T-helper 9 cell (primary cell): ENCODE data around the gene DST.

ENCODE experiments used
- DNase-seq: peaks from one replicate; pipeline ENCODE4 v3.0.0-alpha.2; 2020

DST gene

DNA sequence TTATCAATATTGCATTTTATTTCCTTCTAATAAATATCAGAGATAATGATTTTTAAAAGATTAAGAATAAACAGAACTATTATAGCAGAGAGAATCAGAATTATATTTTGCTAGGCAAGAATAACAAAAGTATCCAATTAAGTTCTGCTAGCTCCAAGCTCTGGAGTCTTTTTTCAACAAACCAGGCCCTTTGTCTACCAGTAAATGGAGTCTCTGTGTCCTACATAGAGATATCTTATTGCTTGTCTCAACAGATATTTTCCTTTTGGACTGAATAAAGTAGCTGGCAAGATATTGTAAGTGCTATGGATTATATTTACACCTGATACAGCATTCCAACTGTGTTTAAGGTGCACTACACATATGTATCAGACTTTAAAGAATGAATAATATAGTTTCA, 107.1 kb downstream of the DST start:
- no peak for DNase-seq

DNA sequence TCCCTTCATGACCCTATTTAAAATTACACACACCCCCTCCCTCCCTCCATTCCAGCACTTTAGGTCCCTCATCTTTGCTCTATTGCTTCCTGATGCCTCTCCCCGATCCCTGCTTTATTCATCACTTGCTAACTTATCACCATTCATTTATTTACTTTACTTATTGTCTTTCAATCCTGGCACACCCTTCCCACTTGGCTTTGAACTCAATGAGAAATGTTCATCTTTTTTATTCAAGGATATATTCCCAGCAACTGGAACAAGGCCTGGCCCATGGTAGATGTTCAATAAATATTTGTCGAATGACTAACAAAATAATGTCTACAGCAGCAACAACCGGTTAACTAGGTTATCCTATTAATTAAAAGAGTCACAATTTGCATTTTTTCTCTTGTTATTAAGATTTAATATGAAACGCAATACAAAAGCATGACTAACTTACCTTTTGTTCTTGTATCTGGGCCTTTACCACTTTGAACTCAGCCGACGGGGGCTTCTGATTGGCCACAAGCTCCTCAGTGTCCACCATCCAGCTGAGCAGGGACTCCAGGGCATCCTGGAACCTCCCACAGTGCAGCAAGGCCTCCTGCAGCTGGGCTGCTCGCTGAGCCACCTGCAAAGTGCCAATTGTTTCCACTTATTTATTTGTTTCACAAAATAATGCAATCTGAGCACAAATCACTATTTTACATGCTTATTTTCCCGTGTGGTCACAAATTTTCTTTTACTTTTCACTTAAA, 107.8 kb downstream of the DST start:
- DNase-seq: no peak

DNA sequence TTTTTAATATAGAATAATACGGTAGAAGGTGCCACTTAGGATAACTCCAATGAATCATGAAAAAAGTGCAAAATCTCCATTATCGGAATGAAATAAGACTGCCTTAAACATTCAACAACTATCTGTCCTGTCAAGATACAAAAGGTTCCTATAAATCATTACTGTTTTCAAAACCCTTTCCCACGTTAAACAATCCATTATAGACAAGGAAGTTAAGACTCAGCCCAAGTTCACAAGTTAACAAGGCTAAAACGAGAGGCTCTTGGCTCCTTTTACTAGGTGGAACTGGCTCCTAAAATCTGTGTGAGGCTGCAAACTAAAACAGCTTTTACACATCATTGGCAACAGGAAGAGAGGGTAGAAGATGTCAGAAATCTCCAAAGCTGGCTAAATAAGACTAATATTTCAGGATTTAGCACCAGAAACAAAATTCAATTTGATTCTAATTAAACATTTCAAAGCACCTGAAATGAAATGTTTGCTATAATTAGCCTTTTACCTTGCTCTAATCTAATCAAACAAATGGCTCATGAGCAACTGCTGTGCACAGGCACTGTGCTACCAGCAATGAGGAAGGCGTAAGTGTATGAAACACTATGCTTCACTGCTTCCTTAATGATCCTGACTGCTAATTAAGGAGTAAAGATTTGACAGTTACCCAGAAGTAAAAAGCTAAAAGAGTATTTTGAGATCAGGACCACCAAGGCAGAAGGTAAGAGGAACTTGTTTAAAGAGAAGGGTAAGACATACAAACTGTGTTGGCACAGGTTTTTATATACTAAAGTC, 109.7 kb downstream of the DST start:
- no peak for DNase-seq

DNA sequence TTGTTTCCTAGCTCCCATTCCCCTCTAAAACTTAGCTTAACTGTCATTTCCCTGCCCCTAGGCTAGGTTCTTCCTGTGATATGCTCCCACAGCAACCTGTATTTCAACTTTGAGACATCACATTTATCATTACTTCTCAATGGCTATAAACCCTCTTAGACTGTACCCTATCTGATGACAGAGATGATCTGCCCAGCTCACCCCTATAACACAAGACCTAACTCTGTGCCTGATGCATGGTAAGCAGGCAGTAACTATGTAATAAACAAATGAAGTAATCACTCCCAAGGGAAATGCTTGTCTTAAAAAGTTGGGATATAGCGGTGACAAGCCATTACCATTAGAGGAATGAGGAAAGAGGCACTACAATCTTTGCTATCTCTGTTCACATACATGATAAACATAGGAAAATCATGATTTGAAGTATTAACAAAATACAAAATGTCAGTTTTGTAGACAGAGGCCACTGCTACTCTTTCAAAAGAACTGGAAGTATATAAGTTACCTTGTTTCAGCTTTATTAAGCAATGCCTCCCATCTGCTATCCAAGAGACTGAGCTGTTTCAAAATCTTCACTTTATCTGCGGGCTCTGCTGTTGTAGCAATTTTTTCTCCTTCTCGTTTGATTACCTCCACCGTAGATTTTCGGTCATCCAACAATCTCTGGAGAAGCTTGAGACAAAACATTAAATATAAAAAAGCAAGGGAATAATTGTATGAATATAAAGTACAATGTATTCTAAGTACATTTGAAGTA, 110.7 kb downstream of the DST start:
- no peak for DNase-seq

DNA sequence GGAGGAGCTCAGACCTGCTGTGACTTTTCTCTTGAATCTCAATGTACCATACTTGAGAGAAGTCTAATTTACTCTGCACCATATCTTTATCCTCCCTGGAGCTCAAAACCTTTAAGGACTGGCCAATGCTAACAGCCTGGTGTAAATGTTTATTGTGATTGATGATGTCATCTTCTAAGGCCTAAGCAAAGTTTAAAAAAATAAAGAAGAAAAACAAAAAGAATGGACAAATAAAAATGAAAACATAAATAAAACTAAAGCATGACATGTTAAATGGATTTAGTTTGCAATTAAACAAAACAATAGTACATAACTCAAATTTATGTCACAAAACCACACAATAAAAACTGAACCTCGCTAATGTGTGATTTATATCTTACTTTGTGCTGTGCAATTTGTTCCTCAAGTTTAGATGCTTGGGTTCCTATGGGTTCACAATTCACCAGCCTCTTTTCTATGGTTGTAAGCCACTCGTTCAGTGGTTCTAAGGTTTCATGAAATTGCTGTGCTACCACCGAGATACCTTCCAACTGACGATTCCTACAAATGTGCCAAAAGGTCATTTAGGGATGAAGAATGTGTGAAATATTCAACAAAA, 113.0 kb downstream of the DST start:
- DNase-seq: no peak

DNA sequence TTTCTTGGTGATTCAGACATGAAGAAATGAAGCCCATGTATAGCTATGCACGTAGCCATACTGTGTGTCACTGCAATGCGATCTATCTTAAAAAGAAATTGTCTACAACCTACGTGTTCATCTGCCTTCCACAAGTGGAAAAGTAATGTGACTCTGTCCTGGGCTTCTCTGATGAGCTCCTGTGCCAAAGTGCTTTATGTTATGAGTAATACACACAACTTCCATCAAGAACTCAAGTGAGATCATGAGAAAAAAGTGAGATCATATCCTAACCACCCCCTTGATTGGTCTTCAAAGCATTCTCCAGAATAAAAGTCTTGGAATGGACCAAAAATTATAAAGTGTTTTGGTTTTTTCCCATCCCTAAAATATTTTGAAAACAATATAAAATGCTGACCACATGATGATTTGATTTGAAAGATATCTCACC, 114.3 kb downstream of the DST start:
- no peak for DNase-seq

DNA sequence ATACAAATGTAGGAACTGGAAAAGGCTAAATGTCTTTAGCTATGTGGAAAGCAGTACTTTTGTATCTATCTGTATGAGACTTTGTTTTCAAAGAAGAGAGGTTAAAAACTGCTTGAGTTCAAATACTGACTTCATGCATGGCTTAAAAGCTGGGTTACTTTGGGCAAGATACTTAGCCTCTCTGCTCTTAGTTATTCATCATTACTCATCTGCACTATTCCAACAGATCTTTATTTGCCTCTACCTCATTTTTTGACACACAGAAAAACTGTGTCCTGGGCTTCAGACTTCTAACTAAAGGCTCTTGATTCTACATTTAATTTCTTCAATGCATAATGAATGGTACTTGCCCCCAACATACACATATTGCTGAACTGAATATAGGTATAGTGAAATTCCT, 114.8 kb downstream of the DST start:
- no peak for DNase-seq

DNA sequence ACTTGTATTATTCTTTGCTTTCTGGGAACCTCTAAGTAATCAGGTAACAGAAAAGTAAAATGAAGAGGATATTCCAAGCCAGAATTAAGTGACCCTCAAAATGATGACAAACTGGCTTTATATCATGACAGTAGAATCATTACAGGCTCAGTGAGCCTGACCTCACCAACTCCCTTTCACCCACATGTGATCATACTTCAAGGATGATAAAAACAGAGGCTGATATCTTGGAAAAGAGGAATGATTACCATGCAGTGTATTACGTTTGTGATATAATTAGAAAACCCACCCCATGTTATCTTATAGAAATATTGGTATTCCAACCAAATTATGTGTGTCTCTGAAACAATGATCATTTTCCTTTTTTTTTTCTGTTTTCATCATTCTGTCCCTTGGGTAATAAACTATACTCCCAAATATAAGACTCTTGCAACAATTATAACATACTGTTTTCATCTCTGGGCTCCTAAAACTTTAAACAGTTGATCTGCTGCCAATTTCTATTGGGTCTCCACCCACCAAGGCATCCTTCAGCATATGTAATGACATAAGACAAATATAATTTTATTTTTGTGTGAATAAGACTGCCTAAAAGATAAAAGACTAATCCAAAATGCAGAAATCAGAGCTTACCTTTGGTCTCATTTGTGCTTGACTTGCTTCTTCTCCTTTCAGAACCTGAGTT, 115.7 kb downstream of the DST start:
- no peak for DNase-seq

DNA sequence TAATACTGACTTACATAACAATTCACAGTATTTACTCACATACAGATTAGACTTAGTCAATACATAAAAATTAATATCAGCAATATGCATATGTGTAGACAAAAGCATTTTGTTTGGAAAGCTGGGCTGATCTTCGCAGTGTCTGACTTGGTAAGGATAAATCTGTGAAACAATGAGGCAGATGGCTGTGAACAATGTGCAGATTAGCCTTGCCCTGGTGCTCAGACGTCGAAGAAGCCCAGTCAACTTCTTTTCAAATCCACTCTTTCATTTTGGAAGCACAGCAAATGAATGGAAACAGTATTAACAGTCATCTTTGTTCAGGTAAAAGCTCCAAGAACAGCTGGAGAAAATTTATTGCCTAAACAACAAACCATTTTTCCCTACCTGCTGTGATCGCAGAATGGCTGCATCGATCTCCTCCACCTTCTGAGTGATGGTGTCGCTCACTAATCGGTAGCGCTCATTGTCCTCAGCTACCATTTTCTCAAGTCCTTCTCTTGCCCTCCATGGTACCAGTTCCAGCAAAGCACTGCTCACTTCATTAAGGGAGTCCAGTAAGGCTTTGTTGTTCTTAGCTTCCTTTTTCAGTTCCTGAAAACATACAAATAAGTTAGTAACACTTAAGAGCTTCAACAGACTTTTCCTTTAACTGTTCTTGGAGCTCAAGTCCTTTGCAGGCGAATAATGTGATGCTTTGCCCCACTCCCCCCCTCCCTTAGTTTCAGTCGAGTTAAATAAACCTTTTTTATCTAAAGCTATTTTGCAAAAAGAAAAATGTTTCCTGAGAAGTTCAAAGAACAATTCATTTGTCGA, 116.5 kb downstream of the DST start:
- DNase-seq: no peak

DNA sequence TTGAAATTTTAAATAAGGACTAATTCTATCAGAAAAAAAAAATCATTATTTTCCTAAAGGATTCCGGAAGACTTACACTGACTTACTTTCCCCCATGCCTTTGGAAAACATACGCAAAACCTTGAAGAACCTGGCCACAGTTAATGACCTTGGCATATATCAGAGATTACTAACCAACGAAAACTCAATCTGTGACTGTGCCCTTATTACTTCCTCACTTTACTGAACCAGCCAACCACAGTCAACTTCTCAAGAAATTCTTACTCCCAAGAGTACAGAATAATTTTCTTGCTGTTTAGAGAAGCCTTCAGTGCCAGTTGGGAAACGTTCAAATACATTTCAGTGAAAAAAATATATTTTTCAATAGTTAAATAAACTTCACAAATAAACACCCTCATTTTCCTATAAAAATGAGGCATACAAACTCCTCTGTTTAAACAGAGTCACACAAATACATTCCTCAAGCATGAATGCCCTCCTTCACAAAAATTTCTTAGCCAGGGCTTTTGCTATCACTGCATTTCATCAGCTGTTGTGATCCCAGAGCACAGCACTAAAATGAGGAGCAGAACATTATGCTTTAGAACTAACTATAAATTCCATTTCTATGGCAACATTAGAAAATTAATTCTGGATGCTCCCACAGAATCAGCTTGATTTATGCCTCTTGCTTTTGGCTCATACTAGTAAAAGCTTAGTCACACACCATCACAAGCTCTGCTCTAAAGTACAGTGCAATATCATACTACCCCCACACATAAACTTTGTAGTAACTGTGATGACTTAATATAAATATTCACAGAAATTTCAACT, 117.6 kb downstream of the DST start:
- DNase-seq: no peak

DNA sequence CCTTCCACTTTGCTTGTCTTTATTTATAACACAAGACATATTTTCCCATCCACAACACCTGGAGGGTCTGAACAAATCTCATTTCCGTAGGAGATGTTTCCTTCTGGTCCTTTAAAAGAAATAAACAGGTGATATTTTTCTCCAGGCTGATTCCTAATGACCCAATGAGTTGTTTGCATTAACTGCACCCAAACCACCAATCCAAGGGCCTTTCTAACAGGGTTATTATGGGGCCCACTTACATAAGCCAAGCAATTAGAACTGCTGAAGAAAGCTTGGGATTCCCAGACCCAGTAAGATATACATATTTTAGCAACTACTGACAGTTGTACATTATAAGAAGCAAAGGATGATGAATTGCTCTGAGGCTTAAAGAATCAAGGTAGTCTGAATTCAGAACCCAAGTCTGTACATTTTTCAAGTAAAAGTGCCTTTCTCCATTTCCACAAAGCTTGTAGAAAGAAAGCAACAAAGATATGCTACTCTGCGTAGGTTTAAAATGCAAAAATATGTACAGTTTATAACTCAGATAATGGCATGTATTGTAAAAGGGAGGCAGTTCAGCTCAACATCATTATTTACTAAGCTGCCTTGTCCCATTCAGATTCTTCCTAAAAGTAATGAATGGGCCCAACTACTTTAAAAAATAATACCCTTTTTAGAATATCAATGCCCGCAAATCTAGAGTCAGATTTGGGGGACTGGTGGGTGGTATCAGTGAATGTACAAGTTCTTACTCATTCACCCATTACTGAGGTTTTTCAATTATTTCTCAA, 120.0 kb downstream of the DST start:
- no peak for DNase-seq

DNA sequence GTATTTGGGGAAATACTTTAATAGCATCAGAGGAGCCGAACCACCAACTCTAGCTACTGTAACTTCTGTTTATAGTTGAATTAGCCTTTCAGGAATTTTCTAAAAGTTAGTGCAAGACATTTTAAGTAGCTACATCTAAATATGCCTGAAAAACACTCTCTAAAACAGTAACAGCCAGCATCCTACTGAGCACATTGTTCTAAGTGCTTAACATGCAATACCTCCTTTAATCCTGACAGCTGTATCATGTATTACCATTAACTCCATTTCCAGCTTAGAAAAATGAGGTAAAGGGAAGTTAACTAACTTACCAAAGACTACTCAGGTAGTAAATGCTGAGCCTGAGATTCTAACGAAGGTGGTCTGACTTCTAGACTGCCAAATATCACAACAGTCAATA, 120.7 kb downstream of the DST start:
- no peak for DNase-seq

DNA sequence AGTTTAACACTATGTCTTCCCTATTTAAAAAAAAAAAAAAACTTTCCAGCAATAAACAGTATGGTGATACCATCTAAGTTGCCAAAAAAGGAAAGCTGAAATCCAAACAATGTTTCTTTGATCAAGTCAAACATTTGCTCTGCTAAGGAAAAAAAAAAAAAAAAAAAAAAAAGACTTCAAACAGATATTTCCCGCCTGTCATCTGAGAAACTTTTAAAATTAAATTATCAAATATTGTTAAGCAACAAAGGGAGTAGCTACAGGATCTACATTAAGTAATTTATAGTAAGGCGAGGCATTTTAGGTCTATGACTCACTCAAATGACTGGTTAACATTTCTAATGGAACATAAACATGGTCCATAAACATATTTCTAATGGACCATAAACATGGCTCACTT, 121.2 kb downstream of the DST start:
- no peak for DNase-seq

DNA sequence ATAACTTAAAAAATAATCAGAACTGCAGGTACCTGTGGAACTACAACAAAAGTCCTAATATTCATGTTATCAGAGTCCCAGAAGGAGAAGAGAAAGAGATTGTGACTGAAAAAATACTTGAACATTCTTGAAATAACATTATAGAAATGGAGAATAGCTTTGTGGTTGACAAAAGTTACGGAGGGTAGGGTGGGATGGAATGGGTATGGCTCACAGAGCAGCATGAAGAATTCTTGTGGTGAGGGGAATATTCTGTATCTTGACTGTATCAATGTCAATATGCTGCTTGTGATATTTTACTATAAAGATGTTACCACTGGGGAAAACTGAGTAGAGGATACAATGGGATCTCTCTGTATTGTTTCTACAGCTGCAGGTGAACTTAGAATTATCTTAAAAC, 122.5 kb downstream of the DST start:
- DNase-seq: no peak

DNA sequence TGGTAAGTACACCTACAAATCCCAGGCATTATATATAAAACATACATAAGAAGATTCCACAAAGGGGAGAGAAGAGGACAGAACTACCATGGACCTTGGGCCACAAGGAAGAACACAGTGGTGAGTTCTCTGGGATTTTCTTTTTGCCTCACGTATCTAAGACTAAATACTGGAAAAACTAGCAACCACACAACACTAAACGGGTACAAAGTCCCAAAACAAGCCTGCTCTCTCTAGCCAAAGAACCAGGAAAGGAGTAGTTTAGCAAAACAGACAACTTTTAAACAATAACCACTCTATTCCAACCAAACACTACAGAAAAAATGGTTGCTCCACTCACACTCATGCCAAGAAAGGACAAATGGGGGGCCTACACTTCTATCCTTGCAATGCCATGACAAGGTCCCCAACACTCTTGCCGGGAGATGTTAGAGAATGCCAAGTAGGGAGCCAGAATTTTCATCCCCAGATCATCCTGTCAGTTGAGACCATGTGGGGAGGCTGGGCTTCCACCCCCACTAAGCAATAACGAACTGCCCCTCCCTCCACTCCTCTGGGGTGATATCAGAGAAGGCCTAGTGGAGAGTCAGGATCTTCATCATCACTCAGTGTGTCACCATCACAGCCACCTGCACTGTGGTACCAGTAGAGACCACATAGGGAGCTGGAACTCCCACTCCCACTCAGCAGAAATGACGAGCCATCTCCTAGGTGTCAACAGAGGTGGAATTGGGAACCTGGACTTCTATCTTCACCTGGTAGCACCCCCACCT, 123.5 kb downstream of the DST start:
- DNase-seq: no peak

DNA sequence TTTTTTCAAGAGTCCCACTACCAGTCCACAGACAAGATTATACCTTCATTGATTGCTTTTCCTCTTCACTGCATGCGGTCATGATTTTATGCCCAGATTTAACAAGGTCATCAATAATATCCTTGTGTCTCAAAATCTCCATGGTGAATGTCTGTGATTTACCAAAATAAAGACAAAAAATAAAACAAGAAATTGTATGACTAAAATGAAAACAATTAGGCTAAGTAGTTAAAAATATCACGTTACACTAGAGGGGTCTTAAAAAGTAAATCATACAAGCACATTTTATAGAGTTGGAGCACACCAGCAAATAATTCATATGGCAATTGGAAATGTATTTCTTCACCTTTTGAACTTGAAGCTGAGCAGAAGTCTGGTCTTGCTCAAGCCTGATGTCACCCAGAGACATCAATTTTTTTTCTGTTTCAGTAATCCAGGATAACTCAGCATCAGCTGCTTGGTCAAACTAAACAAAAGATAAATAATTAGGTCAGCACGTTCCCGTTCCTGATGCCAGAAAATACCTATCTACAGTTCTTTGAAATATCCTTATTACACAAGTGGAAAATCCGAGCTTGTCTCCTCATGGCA, 125.4 kb downstream of the DST start:
- no peak for DNase-seq

DNA sequence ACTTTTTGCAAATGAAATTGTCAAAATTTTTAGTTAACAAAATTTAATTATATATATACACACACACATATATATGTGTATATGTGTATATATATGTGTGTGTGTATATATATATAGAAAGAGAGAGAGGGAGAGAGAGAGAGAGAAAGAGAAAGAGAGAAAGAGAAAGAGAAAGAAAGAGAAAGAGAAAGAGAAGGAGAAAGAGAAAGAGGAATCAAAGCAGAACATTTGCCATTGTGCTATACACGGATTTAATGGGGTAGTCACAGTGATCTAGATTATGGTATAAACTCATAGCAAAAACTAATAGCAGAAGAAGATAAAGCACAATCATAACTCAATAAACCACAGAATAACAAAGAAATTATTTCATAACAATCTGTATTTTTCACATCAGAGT, 126.7 kb downstream of the DST start:
- DNase-seq: no peak

DNA sequence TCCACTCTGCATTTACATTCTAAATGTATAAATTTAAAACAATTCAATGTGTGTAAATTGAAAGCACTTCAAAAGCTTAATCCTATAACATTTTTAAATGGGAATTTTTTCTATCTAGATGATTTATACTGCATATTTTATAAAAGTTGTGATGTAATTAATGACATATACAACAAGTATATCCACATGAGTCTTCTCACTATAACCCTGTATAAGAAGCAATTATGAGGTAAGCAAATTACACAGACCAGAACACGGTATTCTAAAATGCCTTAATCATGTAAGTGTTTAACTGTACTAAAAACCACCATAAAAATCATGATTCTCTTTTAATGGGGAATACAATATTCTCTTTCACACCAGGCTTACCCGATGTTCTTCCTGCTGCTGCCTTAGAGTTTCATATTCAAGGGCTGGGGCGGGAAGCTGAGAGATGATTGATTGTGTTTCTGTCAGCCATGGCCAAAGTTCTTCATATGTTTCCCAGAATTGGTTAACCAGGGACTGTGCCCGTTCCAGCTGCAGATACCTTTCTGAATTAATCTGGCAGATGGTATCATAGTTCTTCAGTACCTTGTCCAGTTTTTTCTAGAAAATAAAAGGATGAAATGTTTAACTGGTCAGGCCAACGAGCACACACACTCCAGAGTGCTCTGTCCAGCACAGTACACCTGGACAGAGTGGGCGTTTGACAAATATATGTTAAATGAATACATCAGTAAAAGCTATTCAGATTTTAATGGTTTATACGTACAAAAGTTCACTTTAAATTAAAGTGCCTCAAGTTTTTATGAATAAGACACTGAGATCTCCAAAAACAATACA, 127.4 kb downstream of the DST start:
- DNase-seq: no peak
